IMR-90 (cell line): ENCODE measurements around the gene KCNJ10. TPM values are rescaled to one million over a fixed set of nuclear protein-coding genes. Genes with fewer than 3 reads are reported as not detected.

Experiments
- ATAC-seq: fragments of 200-7000 bp; cut with Tn5 transposase; 2 replicates; pipeline ENCODE4 v1.9.1; 2020; ENCODE audit warnings: low read depth, mild to moderate bottlenecking, moderate library complexity
- BruUV-seq: library from RNA; stranded (reverse); fragments of 400-500 nt; replicated peaks from 2 replicates; lab custom pipeline; 2021; lab: Mats Ljungman, UMichigan
- CTCF ChIA-PET: fragments of 300-600 bp; formaldehyde crosslinking; extraction: SDS; loops from one replicate; lab custom pipeline; 2021; ENCODE audit warnings: antibody characterized with exemption; lab: Yijun Ruan, JAX
- POLR2A ChIA-PET: fragments of 300-600 bp; sonication (Branson Sonifier 250); formaldehyde crosslinking; loops from one replicate; lab custom pipeline; 2022; ENCODE audit warnings: antibody characterized with exemption; ENCODE audit not compliant: unreplicated experiment; lab: Charles Lee
- DNase-seq: peaks from one replicate; pipeline ENCODE4 v3.0.0; 2013
- H2AFZ ChIP-seq: replicated peaks from 2 replicates; pipeline ENCODE3; 2013; ENCODE audit warnings: low read length, mild to moderate bottlenecking; ENCODE audit not compliant: poor library complexity
- H2AK5ac ChIP-seq: 2 replicates; pipeline ENCODE4 v1.6.1; 2013; ENCODE audit warnings: low read depth, low read length, inconsistent platforms
- H2AK9ac ChIP-seq: replicated peaks from 2 replicates; pipeline ENCODE3; 2013; ENCODE audit warnings: mild to moderate bottlenecking, low read depth, low read length, moderate library complexity; ENCODE audit not compliant: poor library complexity
- H2BK120ac ChIP-seq: 2 replicates; pipeline ENCODE4 v1.6.1; 2013; ENCODE audit warnings: low read depth, low read length, inconsistent platforms
- H2BK15ac ChIP-seq: 3 replicates; pipeline ENCODE4 v1.6.1; 2013; ENCODE audit warnings: low read depth, low read length, inconsistent platforms
- H2BK20ac ChIP-seq: 2 replicates; pipeline ENCODE4 v1.6.1; 2013; ENCODE audit warnings: low read depth, mild to moderate bottlenecking, inconsistent platforms, low read length, moderate library complexity
- H2BK5ac ChIP-seq: 2 replicates; pipeline ENCODE4 v1.6.1; 2013; ENCODE audit warnings: mild to moderate bottlenecking, low read depth, low read length, inconsistent platforms; ENCODE audit not compliant: poor library complexity, severe bottlenecking
- H3K14ac ChIP-seq: replicated peaks from 2 replicates; pipeline ENCODE4 v1.6.1; 2013; ENCODE audit warnings: low read depth, low read length, inconsistent platforms
- H3K18ac ChIP-seq: 2 replicates; pipeline ENCODE4 v1.6.1; 2013; ENCODE audit warnings: low read depth, low read length, control low read depth
- H3K23ac ChIP-seq: 2 replicates; pipeline ENCODE4 v1.6.1; 2013; ENCODE audit warnings: low read depth, low read length, inconsistent platforms
- H3K27ac ChIP-seq: 2 replicates; pipeline ENCODE4 v1.5.1; 2013; ENCODE audit warnings: mild to moderate bottlenecking, control low read depth, low read length; ENCODE audit not compliant: insufficient read depth
- H3K27me3 ChIP-seq: 2 replicates; pipeline ENCODE4 v1.6.1; 2013; ENCODE audit warnings: low read length; ENCODE audit not compliant: control insufficient read depth, insufficient read depth
- H3K36me3 ChIP-seq: 2 replicates; pipeline ENCODE4 v1.6.1; 2013; ENCODE audit warnings: low read length, mixed read lengths; ENCODE audit not compliant: control insufficient read depth, insufficient read depth
- H3K4ac ChIP-seq: 2 replicates; pipeline ENCODE4 v1.6.1; 2013; ENCODE audit warnings: low read depth, low read length, inconsistent platforms
- H3K4me1 ChIP-seq: 2 replicates; pipeline ENCODE4 v1.6.1; 2013; ENCODE audit warnings: low read length, mixed read lengths; ENCODE audit not compliant: control insufficient read depth, insufficient read depth
- H3K4me2 ChIP-seq: 2 replicates; pipeline ENCODE4 v1.6.1; 2013; ENCODE audit warnings: low read depth, mild to moderate bottlenecking, control low read depth, low read length, moderate library complexity
- H3K4me3 ChIP-seq: 2 replicates; pipeline ENCODE4 v1.5.1; 2013; ENCODE audit warnings: low read depth, mild to moderate bottlenecking, control low read depth, low read length, moderate library complexity; ENCODE audit not compliant: insufficient read depth
- H3K56ac ChIP-seq: 2 replicates; pipeline ENCODE4 v1.6.1; 2013; ENCODE audit warnings: low read length, inconsistent platforms; ENCODE audit not compliant: insufficient read depth; ENCODE audit errors: extremely low read depth
- H3K79me1 ChIP-seq, 2 experiments: 2 replicates each; pipeline ENCODE4 v1.6.1; 2013; ENCODE audit warnings: low read length in 2 of 2, inconsistent platforms in 1 of 2, low read depth in 1 of 2
- H3K9ac ChIP-seq: 2 replicates; pipeline ENCODE4 v1.6.1; 2013; ENCODE audit warnings: low read depth, low read length, control low read depth
- H3K9me1 ChIP-seq: 2 replicates; pipeline ENCODE4 v1.6.1; 2013; ENCODE audit warnings: low read length, inconsistent platforms; ENCODE audit not compliant: insufficient read depth
- H3K9me3 ChIP-seq: 2 replicates; pipeline ENCODE4 v1.6.1; 2013; ENCODE audit warnings: low read length; ENCODE audit not compliant: control insufficient read depth, insufficient read depth
- H4K20me1 ChIP-seq: 2 replicates; pipeline ENCODE4 v1.6.1; 2013; ENCODE audit warnings: low read length, inconsistent platforms; ENCODE audit not compliant: insufficient read depth
- H4K5ac ChIP-seq: 2 replicates; pipeline ENCODE4 v1.6.1; 2013; ENCODE audit warnings: mild to moderate bottlenecking, low read depth, low read length, control low read depth
- H4K8ac ChIP-seq, 2 experiments: 2 replicates each; pipeline ENCODE4 v1.6.1; 2013; ENCODE audit warnings: low read depth in 2 of 2, low read length in 2 of 2, control low read depth in 1 of 2, inconsistent platforms in 1 of 2
- H4K91ac ChIP-seq: 2 replicates; pipeline ENCODE4 v1.6.1; 2013; ENCODE audit warnings: low read depth, low read length, inconsistent platforms; ENCODE audit not compliant: insufficient read depth
- dilution Hi-C: fragments of 300-500 bp; cut with HindIII; formaldehyde crosslinking; loops from one replicate; pipeline ENCODE4 v1.14.3; 2018; ENCODE audit warnings: low sequenced_read_pairs; ENCODE audit not compliant: unreplicated experiment
- in situ Hi-C: fragments of 300-500 bp; cut with MboI; formaldehyde crosslinking; loops from 3 replicates; pipeline ENCODE4 v1.14.3; 2019; ENCODE audit warnings: low sequenced_read_pairs, inconsistent platforms, mixed read lengths
- intact Hi-C: fragments of 100-400 bp; cut with micrococcal nuclease; formaldehyde crosslinking; loops from 2 replicates; pipeline ENCODE4 v1.10.0; 2022
- polyA plus RNA-seq, 3 experiments: library from polyadenylated mRNA; depleted of rRNA; stranded (reverse); fragments of >200 nt; gene quantifications; 2 replicates each; pipeline ENCODE4 v1.2.3, GENCODE V29; 2012; ENCODE audit warnings: low replicate concordance in 1 of 3
- total RNA-seq: library from RNA; depleted of rRNA; stranded (reverse); fragments of >200 nt; gene quantifications from 2 replicates; pipeline ENCODE4 v1.2.3, GENCODE V29; 2012
- TF ChIP-seq, protein P1 (sequence below): fragments of 150-350 bp; IDR thresholded peaks from 2 replicates; pipeline ENCODE4 v1.6.1; 2016; ENCODE audit warnings: low read depth, mild to moderate bottlenecking, low read length, moderate library complexity, borderline replicate concordance

Gene KCNJ10
- total and polyA plus RNA-seq, 2 of the 4 experiments (the other 2 are of a cell fraction): not detected

DNA sequence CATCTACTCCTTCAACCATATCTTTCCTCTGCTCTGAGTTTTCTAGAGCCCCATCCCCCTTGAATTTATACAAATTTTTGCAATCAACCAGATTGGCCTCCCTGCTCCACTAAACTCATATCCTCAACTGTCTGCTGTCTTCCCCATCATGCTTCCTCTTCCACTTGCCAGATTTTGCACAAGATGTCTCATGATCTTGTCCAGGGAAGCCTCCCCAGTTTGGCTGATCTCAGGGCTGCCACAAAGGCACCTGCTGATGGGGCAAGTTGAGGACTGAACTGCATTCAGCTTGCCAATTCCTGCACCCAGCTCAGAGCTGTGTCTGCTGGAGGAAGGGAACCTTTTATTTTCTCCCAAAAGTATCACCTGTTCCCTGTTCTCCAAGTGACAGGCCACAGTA lies 7.5 kb upstream of the KCNJ10 start:
- H3K23ac ChIP-seq: no peak overlapping the region
- no peak overlapping the region for H3K4me2 ChIP-seq
- H4K8ac ChIP-seq: no peak overlapping the region
- H3K79me1 ChIP-seq: no peaks in the 10 kb centered on the region
- no peak overlapping the region for H2AFZ ChIP-seq
- intact Hi-C loops: no loop called here
- peaks cover 2% of the 10 kb centered on the region; the same call in 1 of the 2 replicates for H3K4me1 ChIP-seq
- no peak for DNase-seq
- no peaks in the 10 kb centered on the region; the same call in 1 of the 2 replicates for H3K9me3 ChIP-seq
- H3K14ac ChIP-seq: no peak overlapping the region
- no peak overlapping the region for H2AK5ac ChIP-seq
- H3K27me3 ChIP-seq: peaks cover 59% of the 10 kb centered on the region
- no peak overlapping the region for H2AK9ac ChIP-seq
- no peak for ATAC-seq
- POLR2A ChIA-PET: no interaction called here
- no peak overlapping the region for H4K5ac ChIP-seq
- no peak overlapping the region for H3K18ac ChIP-seq
- in situ Hi-C loops: no loop called here
- no peak overlapping the region for H2BK20ac ChIP-seq
- H2BK5ac ChIP-seq: no peak overlapping the region
- H3K9me1 ChIP-seq: no peaks in the 10 kb centered on the region
- BruUV-seq: no TSS peak
- no peak overlapping the region for H2BK120ac ChIP-seq
- no peak overlapping the region for H2BK15ac ChIP-seq
- no peak overlapping the region for H3K9ac ChIP-seq
- dilution Hi-C loops: no loop called here
- TF ChIP-seq, protein P1, sequence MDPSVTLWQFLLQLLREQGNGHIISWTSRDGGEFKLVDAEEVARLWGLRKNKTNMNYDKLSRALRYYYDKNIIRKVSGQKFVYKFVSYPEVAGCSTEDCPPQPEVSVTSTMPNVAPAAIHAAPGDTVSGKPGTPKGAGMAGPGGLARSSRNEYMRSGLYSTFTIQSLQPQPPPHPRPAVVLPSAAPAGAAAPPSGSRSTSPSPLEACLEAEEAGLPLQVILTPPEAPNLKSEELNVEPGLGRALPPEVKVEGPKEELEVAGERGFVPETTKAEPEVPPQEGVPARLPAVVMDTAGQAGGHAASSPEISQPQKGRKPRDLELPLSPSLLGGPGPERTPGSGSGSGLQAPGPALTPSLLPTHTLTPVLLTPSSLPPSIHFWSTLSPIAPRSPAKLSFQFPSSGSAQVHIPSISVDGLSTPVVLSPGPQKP: no peak
- H3K27ac ChIP-seq: no peak overlapping the region
- CTCF ChIA-PET: interaction anchor here (0.6 to 2.6 kb wide), 6 partner anchors 21 to 1026 kb away, joined by 3 to 16 read pairs (median 3); partner anchors contain the start of gene IGSF8
- no peaks in the 10 kb centered on the region for H3K36me3 ChIP-seq
- no peak overlapping the region for H3K4ac ChIP-seq
- no peaks in the 10 kb centered on the region for H4K20me1 ChIP-seq
- H3K56ac ChIP-seq: no peak overlapping the region
- H3K4me3 ChIP-seq: no peak overlapping the region
- no peak overlapping the region for H4K91ac ChIP-seq
